SKM-1 treated with dmso at 0.1 percent for 144 hours (cell line): ENCODE data around the gene USP15.
A peak's percentile ranks its signal among the peaks of the same experiment; 100 is the strongest.
"Not testable (repeated sequence)": the region's sequence is repeated elsewhere in the genome, so short reads cannot be mapped to it uniquely, and the experiment has no call there.

ENCODE experiments used
- DNase-seq: peaks from one replicate; lab custom pipeline; 2025; ENCODE audit not compliant: unreplicated experiment; lab: John Stamatoyannopoulos, UW

Gene USP15

GRCh38 chr12:62368430-62369223 lies 108.4 kb downstream of the USP15 start:
- not testable (repeated sequence) for DNase-seq

- no peak for DNase-seq
These were observed 110.0 kb downstream of the USP15 start for GRCh38 chr12:62370189-62370588.

DNA sequence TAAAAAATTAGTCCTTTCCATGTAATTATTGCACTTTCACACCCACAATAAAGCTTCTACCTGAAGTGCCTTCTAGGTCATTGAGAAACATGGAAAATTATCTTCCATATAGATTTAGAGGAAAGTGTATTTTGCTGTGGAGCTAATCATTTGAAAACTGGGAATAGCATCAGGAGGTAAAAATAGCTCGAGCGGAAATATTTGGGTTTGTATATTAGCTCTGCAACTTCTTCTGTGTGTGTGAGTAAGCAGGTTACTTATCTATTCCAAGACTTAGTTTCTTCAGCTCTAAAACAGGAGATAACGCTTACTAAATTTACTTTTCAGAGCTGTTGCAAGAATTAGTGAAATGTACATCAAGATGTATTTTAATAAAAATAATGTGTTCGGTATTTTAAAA lies 111.5 kb downstream of the USP15 start:
- no peak for DNase-seq

DNA sequence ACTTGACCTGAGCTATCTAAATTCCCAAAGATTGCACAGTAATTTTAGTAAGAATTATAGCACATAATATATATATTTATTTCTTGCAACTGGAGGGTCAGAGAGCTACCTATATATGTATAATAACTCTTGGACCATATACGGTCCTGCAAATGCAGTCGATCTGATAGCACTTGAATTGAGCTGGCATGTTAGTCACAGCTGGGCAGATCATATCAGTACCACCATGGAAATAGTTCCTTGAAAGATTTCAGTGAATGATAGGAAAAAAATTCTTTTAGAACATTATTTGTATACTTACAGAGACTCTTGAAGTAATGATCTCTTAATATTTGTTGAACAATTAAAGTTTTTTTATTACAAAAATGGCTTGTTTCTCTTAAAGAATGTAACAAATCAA lies 111.9 kb downstream of the USP15 start:
- DNase-seq, result no peak

DNA sequence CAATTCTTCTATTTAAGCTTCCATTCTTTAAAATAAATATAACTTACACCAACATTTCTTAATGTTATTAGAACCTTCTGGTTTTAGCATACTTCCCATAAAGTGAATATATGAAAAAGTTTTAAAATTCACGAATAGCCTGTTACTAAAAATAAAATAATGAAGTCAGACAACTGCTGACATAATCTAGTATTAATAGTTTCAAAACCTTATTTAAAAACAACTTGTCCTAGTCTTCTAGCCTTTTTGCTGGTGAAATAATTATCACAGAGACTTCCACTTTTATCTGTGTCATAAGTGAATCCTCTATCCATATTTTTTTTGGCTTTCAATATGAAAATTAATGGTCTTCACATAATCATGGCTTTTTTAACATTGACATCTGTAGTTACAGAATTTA lies 112.6 kb downstream of the USP15 start:
- no peak for DNase-seq

DNA sequence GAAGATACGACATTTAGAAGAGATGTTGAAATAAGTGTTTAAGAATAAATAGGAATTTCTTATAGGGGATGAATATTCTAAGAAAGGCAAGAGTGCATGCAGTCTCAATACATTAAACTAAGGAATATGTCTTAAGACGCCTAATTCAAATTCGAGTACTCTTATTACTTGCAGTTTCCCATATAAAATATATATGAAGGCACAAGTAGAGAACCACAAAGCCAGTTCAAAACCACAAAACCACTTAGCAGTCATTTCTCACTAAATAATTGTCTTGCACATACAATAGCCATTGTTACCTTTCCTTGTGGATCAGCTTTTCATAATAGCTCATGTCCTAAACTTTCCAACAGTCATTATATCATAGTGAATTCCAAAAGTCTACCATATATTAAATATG lies 115.4 kb downstream of the USP15 start:
- DNase-seq, result no peak

- no peak for DNase-seq
These were observed 119.0 kb downstream of the USP15 start for GRCh38 chr12:62379026-62379722.

- DNase-seq, result no peak
These were observed 119.5 kb downstream of the USP15 start for GRCh38 chr12:62379723-62380045.

- no peak for DNase-seq
These were observed 122.3 kb downstream of the USP15 start for GRCh38 chr12:62382526-62382925.

- DNase-seq, result no peak
These were observed 136.5 kb downstream of the USP15 start for GRCh38 chr12:62396750-62397149.

DNA sequence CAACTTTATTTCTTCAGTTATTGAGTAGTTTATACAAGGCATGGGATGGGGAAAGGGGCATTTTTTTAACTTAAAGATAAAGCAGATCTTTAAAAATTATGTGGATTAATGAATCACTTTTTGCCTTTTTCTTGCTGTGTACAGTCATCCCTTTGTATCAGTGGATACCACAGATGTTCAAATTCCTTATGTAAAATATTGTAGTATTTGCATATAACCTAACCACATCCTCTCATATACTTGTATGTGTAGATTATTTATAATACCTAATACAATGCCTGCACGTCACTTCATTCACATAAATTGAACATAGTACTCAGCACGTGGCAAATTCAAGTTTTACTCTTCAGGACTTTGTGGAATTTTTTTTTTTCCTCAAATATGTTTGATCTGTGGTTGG lies 139.9 kb downstream of the USP15 start:
- no peak for DNase-seq

DNA sequence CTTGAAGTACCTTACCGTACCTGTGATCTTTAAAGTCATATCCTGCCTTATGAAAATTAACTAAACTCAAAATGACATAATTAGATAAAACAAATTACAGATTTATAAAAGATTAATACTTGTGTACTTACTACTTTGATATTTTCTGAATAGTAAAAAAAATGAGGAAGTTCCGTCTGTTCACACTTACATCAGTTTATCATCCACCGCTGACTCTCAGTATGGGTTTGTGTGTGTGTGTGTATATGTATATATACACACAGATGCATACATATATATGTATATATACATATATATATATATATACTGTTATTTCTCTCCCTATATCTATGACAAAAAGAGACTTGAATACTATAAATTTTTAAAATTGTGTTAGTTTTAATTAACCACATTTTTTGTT lies 141.4 kb downstream of the USP15 start:
- no peak for DNase-seq

- DNase-seq, result no peak
These were observed 142.8 kb downstream of the USP15 start for GRCh38 chr12:62403031-62403430.

DNA sequence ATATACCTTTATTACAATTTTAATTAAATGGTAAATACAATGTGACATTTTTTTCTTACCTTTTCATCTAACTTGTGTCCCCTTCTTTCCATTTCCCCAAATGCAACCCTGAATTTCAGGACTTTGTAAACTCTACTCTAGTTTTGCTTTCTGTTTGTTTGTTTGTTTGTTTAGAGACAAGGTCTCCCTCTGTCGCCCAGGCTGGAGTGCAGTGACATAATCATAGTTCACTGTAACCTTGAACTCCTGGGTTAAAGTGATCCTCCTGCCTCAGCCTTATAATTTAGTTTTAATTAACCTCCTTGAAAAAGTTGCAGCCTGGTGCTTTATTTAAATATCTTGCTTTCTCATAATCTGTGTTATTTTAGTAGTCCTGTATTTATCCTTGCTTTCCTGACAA lies 147.4 kb downstream of the USP15 start:
- no peak for DNase-seq

- DNase-seq, result no peak
These were observed 148.9 kb downstream of the USP15 start for GRCh38 chr12:62409068-62409467.

DNA sequence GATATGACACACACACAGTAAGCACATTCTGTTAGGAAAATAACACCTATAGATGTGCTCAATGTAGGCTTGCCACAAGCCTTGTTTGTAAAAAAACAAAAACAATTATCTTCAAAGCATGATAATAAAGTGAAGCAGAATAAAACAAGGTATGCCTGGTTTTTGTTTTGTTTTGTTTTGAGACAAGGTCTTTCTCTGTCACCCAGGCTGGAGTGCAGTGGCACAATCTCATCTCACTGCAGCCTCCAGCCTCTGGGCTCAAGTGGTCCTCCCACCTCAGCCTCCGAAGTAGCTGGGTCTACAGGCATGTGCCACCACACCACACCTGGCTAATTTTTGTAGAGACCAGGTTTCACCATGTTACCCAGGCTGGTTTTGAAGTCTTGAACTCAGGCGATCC lies 154.0 kb downstream of the USP15 start:
- no peak for DNase-seq

DNA sequence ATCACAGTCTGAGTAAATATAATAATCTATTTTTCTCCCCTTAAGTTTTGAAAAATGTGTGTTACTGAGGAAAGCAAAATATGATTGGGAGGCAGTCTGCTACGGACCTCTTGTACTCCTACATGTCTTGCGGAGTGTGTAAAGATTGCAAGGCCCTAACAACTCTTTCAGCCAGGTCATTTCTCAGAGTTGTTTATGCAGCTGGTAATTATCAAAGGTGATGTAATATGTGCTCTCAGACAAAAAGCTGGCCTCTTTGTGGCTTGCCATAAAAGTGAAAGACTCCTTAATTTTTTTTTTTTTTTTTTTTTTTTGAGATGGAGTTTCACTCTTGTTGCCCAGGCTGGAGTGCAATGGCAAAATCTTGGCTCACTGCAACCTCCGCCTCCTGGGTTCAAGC lies 165.9 kb downstream of the USP15 start:
- no peak for DNase-seq

DNA sequence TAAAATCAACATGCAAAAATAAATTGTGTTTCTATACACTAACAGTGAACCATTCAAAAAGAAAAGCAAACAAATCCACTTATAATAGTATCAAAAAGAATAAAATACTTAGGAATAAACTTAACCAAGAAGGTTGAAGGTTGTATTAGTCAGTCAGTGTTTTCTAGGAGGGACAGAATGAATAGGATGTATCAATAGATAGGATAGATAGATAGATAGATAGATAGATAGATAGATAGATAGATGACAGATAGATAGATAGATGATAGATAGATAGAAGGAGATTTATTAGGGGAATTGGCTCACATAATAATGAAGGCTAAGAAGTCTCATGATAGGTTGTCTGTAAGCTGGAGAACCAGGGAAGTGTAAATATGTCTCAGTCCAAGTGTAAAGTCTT lies 169.3 kb downstream of the USP15 start:
- DNase-seq, result no peak

DNA sequence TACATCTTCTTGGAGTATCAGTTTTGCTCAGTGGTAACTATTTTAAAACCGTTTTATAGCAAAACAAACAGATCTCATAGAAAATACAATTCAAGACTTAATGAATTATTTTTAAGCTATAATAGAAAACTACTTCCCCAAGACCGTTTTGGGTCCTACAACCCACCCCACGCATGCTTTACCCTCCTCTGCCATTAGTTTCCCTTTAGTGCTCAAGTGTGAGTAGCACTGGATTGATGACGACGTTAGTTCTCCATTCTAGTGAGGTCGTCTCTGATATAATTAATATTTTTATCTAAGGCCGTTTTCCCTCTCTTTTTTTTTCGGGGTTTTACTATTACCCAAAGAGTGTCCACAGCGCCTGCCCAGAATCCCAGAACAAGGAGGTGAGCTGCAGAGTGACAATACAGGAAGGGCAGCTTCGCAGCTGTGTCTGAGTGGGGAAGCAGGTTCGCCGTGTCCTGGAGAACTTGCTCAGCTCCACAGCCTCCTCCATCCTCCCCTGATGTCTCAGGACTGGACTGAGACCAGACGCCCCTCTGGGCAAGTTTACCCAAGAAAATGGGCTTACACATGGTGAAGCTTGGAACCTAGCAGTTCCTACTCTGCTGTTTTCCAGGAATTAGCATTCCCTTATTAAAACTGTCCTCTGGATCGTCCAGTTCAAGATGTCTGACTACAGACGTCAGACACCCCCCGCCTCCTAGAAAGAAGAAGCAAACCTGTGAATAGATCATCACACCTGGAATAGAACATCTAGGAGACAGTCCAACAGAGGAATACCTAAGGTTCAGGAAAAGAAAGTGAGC lies 174.5 kb downstream of the USP15 start:
- DNase-seq, result no peak

DNA sequence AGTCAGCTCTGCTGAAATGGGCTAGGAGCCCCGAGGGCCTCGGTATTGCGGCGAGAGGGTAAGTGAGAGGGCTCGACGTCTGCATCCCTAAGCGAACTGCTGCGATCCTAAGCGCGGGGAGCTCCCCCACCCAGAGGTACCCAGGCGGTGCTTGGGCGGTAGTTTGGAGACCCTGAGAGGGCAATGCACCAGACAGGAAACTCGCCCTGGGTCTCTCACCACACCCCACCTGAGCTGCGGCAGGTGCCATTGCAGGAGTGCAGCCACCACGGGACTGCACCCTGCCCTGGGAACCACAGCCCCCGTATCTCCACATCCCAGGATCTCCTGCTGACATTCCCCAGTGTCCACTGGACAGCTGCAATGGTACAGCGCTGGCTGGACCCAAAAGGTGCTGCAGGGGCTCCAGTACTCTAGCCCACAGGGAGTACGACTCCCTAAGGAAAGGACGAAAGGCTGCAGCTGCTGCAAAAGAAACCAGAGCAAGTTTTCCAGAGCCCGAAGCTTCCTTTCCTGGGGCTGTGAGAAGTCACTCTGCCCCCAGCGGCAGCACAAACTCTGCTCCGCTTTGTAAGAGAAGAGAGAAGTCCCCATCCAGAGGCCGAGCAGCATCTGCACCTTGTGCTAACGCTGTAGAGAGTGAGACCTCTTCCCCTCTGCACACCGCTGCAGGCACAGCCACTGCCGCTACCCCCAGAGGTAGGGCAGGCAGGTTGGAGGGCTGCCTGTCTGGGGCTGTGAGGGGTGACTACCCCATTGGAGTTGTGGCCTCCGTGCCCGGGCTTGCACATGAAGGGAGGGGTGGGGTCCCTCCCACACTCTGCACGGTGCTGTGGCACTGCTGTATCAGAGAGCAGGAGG lies 175.3 kb downstream of the USP15 start:
- DNase-seq, result peak; percentile 8

DNA sequence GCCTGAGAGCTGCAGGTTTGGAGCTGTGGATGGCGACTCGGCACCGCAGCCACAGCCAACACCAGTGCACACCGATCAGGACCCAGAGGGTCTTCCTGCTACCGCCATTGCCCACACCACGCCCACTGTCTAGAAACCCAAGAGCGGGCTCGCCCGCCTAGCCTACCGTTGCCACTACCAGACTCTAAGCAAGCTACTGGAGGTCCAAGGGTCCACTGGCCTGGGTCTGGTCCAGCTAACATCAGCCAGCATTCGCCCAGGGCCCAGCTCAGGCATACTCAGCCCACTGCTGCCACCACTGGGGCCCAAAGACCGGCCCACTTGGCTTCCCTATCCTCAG lies 175.9 kb downstream of the USP15 start:
- no peak for DNase-seq
